Measurements from ENCODE around the gene LRTM2.

DNA sequence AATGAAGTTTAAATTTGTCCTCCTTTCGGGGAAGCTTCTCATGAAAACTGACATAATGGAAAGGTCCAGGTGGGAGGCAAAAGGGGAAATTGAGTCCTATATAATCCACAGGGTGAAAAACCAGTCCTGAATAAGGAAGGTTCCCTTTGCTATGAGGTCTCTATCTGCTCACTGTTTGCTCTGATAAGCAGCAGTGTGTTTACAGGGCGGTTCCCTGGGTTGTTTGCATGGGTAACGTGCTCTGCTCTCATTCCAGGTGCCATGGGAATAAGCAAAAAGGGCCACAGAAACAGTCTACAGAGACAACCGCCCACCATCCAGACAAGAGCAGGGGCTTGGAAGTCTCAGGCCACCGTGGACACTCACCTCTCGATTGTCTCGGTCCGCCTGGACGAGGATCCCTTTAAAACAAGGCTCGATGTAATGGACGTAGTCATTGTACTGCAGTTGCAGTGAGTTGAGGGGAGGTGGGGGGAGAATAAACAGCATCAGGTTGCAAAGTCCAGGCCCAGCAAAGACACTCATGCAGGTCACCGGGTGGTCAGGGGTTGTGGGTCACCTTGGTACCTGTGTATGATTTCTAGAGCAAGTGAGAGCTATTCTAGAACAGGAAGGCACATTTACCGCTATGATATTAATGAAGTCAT, 65.4 kb downstream of the LRTM2 start:
- TF ChIP-seq, protein P1, sequence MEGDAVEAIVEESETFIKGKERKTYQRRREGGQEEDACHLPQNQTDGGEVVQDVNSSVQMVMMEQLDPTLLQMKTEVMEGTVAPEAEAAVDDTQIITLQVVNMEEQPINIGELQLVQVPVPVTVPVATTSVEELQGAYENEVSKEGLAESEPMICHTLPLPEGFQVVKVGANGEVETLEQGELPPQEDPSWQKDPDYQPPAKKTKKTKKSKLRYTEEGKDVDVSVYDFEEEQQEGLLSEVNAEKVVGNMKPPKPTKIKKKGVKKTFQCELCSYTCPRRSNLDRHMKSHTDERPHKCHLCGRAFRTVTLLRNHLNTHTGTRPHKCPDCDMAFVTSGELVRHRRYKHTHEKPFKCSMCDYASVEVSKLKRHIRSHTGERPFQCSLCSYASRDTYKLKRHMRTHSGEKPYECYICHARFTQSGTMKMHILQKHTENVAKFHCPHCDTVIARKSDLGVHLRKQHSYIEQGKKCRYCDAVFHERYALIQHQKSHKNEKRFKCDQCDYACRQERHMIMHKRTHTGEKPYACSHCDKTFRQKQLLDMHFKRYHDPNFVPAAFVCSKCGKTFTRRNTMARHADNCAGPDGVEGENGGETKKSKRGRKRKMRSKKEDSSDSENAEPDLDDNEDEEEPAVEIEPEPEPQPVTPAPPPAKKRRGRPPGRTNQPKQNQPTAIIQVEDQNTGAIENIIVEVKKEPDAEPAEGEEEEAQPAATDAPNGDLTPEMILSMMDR (IDR thresholded peaks at IDR 0.05): no peak
- TF ChIP-seq POLR2AphosphoS5 (IDR thresholded peaks at IDR 0.05) (no peak), EP300 (IDR thresholded peaks at IDR 0.05; ENCODE audit: low read depth) (no peak)

Measured in transverse colon (tissue), 4 donors.